Neutrophil (primary cell): ENCODE results near the gene TAS1R3.

ENCODE experiments used
- H3K27ac ChIP-seq: fragments of 200-600 bp; sonication (generic); 2 replicates; pipeline ENCODE4 v1.5.1; 2016; ENCODE audit warnings: mild to moderate bottlenecking, moderate library complexity
- H3K27me3 ChIP-seq: fragments of 200-600 bp; sonication (generic); 2 replicates; pipeline ENCODE4 v1.6.0; 2016; ENCODE audit warnings: mild to moderate bottlenecking
- H3K36me3 ChIP-seq: fragments of 200-600 bp; sonication (generic); 2 replicates; pipeline ENCODE4 v1.5.1; 2017
- H3K4me1 ChIP-seq, 2 experiments: fragments of 200-600 bp in 1 of 2; sonication (generic) in 1 of 2; 1 replicate in 1 of 2; 2 replicates in 1 of 2; pipeline versions ENCODE4 v1.5.1 to v1.6.1; 2013 to 2016; ENCODE audit warnings: low read depth in 1 of 2, low read length in 1 of 2, mild to moderate bottlenecking in 1 of 2, moderate library complexity in 1 of 2; ENCODE audit not compliant: control insufficient read depth in 1 of 2, insufficient read depth in 1 of 2
- H3K4me3 ChIP-seq, 2 experiments: fragments of 200-600 bp in 1 of 2; sonication (generic) in 1 of 2; 1 replicate in 1 of 2; 2 replicates in 1 of 2; pipeline ENCODE4 v1.5.1; 2013 to 2016; ENCODE audit warnings: low read depth in 1 of 2, low read length in 1 of 2, mild to moderate bottlenecking in 1 of 2, moderate library complexity in 1 of 2
- H3K9me3 ChIP-seq: fragments of 200-600 bp; sonication (generic); 2 replicates; pipeline ENCODE4 v1.5.1; 2016
- CTCF ChIP-seq: fragments of 200-600 bp; sonication (generic); IDR thresholded peaks from 2 replicates; pipeline ENCODE4 v1.5.1; 2016; ENCODE audit warnings: antibody characterized with exemption

The TAS1R3 gene

GRCh38 chr1:1302006-1302430 lies 29.1 kb upstream of the TAS1R3 start:
- Histone ChIP-seq H3K4me3 (no peak overlapping the region), H3K4me1 (peaks cover 23 to 27% of the 10 kb centered on the region in 2 experiments), H3K27me3 (no peaks in the 10 kb centered on the region), H3K9me3 (no peaks in the 10 kb centered on the region), H3K27ac (no peak overlapping the region), H3K36me3 (peaks cover 8% of the 10 kb centered on the region)
- TF ChIP-seq CTCF = no peak

GRCh38 chr1:1302951-1303509 lies 28.1 kb upstream of the TAS1R3 start:
- no peaks in the 10 kb centered on the region for H3K9me3 ChIP-seq
- no peak overlapping the region for H3K27ac ChIP-seq
- peaks cover 2% of the 10 kb centered on the region for H3K36me3 ChIP-seq
- TF ChIP-seq CTCF = no peak
- H3K27me3 ChIP-seq = no peaks in the 10 kb centered on the region
- H3K4me3 ChIP-seq = no peak overlapping the region
- peaks cover 28 to 31% of the 10 kb centered on the region in 2 experiments for H3K4me1 ChIP-seq

GRCh38 chr1:1303736-1304135 lies 27.3 kb upstream of the TAS1R3 start:
- H3K36me3 ChIP-seq = no peaks in the 10 kb centered on the region
- no peak overlapping the region for H3K27ac ChIP-seq

GRCh38 chr1:1304331-1305299 lies 26.5 kb upstream of the TAS1R3 start:
- H3K27ac ChIP-seq = peak overlapping the region; percentile 9

More at GRCh38 chr1:1303736-1304135, 27.3 kb upstream of the TAS1R3 start:
- Histone ChIP-seq H3K9me3 (no peaks in the 10 kb centered on the region), H3K4me3 (no peak overlapping the region), H3K4me1 (peaks cover 28 to 33% of the 10 kb centered on the region in 2 experiments), H3K27me3 (no peaks in the 10 kb centered on the region)
- TF ChIP-seq CTCF = no peak

More at GRCh38 chr1:1304331-1305299, 26.5 kb upstream of the TAS1R3 start:
- peaks cover 36 to 42% of the 10 kb centered on the region in 2 experiments for H3K4me1 ChIP-seq
- no peaks in the 10 kb centered on the region for H3K36me3 ChIP-seq
- H3K27me3 ChIP-seq = peaks cover 2% of the 10 kb centered on the region
- TF ChIP-seq CTCF = no peak
- H3K4me3 ChIP-seq = no peak overlapping the region
- H3K9me3 ChIP-seq = no peaks in the 10 kb centered on the region
